Measurements from ENCODE around the gene THADA. TPM values are rescaled to one million over a fixed set of nuclear protein-coding genes. Genes with fewer than 3 reads are reported as not detected.

THADA gene
- total RNA-seq, 1 donor from 2014 or later: 19.4 TPM

- H3K4me1 Mint-ChIP-seq (ENCODE audit: unreplicated experiment): no peaks in the 10 kb centered on the region
- peaks cover 4% of the 10 kb centered on the region for H3K36me3 Mint-ChIP-seq (ENCODE audit: low read depth, unreplicated experiment)
- H3K4me3 Mint-ChIP-seq (ENCODE audit: unreplicated experiment): no peak overlapping the region
- no peak for TF ChIP-seq CTCF (IDR thresholded peaks at IDR 0.05; ENCODE audit: unreplicated experiment)
- no peak for DNase-seq (ENCODE audit: low spot score)
- H3K27ac Mint-ChIP-seq (ENCODE audit: unreplicated experiment): no peak overlapping the region
- no peaks in the 10 kb centered on the region for H3K9me3 Mint-ChIP-seq (ENCODE audit: unreplicated experiment)
- H3K27me3 Mint-ChIP-seq (ENCODE audit: unreplicated experiment): no peaks in the 10 kb centered on the region
These were observed 104.7 kb downstream of the THADA start for GRCh38 chr2:43491065-43491639.

GRCh38 chr2:43490252-43490786, 105.5 kb downstream of the THADA start:
- DNase-seq (ENCODE audit: low spot score): no peak
- Mint-ChIP-seq H3K4me3 (ENCODE audit: unreplicated experiment) (no peak overlapping the region), H3K9me3 (ENCODE audit: unreplicated experiment) (no peaks in the 10 kb centered on the region), H3K27ac (ENCODE audit: unreplicated experiment) (no peak overlapping the region), H3K36me3 (ENCODE audit: low read depth, unreplicated experiment) (peaks cover 4% of the 10 kb centered on the region), H3K27me3 (ENCODE audit: unreplicated experiment) (no peaks in the 10 kb centered on the region), H3K4me1 (ENCODE audit: unreplicated experiment) (no peaks in the 10 kb centered on the region)
- no peak for TF ChIP-seq CTCF (IDR thresholded peaks at IDR 0.05; ENCODE audit: unreplicated experiment)

GRCh38 chr2:43488737-43489136, 107.1 kb downstream of the THADA start:
- no peaks in the 10 kb centered on the region for H3K9me3 Mint-ChIP-seq (ENCODE audit: unreplicated experiment)
- DNase-seq (ENCODE audit: low spot score): no peak
- no peaks in the 10 kb centered on the region for H3K27me3 Mint-ChIP-seq (ENCODE audit: unreplicated experiment)
- H3K4me3 Mint-ChIP-seq (ENCODE audit: unreplicated experiment): no peak overlapping the region
- no peaks in the 10 kb centered on the region for H3K4me1 Mint-ChIP-seq (ENCODE audit: unreplicated experiment)
- H3K27ac Mint-ChIP-seq (ENCODE audit: unreplicated experiment): no peak overlapping the region
- no peak for TF ChIP-seq CTCF (IDR thresholded peaks at IDR 0.05; ENCODE audit: unreplicated experiment)
- H3K36me3 Mint-ChIP-seq (ENCODE audit: low read depth, unreplicated experiment): peaks cover 2% of the 10 kb centered on the region

- Mint-ChIP-seq H3K27ac (ENCODE audit: unreplicated experiment) (no peak overlapping the region), H3K36me3 (ENCODE audit: low read depth, unreplicated experiment) (no peaks in the 10 kb centered on the region), H3K9me3 (ENCODE audit: unreplicated experiment) (no peaks in the 10 kb centered on the region), H3K4me1 (ENCODE audit: unreplicated experiment) (no peaks in the 10 kb centered on the region), H3K27me3 (ENCODE audit: unreplicated experiment) (no peaks in the 10 kb centered on the region), H3K4me3 (ENCODE audit: unreplicated experiment) (no peak overlapping the region)
- DNase-seq (ENCODE audit: low spot score): no peak
- no peak for TF ChIP-seq CTCF (IDR thresholded peaks at IDR 0.05; ENCODE audit: unreplicated experiment)
These were observed 109.2 kb downstream of the THADA start for GRCh38 chr2:43486603-43487002.

- H3K4me3 Mint-ChIP-seq (ENCODE audit: unreplicated experiment): no peak overlapping the region
- H3K4me1 Mint-ChIP-seq (ENCODE audit: unreplicated experiment): no peaks in the 10 kb centered on the region
- H3K9me3 Mint-ChIP-seq (ENCODE audit: unreplicated experiment): no peaks in the 10 kb centered on the region
- no peaks in the 10 kb centered on the region for H3K27me3 Mint-ChIP-seq (ENCODE audit: unreplicated experiment)
- no peaks in the 10 kb centered on the region for H3K36me3 Mint-ChIP-seq (ENCODE audit: low read depth, unreplicated experiment)
- DNase-seq (ENCODE audit: low spot score): no peak
- H3K27ac Mint-ChIP-seq (ENCODE audit: unreplicated experiment): no peak overlapping the region
- peak; percentile 64 for TF ChIP-seq CTCF (IDR thresholded peaks at IDR 0.05; ENCODE audit: unreplicated experiment)
These were observed 111.4 kb downstream of the THADA start for GRCh38 chr2:43484323-43484930.
